Measurements from ENCODE around the gene ABLIM3. TPM values are rescaled to one million over a fixed set of nuclear protein-coding genes. Genes with fewer than 3 reads are reported as not detected.

The ABLIM3 gene
- total RNA-seq, 1 donor from 2014 or later = not detected

DNA sequence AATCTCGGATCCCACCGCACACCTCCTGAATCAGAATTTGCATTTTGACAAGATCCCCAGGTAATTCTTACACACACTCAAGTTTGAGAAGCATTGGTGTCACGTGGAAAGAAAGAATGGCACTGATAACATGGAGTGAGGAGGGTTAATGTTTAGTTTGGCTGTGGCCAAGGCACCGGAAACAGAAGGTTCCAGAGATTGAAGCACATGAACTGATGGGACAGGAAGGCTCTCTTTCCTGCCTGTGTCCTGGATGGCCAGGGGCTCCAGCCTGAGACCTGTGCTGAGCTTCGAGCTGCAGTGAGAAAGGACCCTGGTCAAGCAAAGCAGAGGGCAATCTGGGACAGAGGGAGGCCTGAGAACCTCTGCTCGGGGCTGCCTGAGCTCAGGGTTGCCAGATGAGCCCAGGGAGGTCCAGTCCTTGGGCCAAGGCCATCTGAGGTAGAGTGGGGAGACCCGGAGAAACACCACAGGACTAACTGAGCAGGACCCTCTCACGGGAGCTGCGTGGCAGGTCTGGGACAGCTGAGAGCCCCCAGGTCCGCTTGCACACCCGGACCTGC lies 157.6 kb downstream of the ABLIM3 start:
- DNase-seq (no peak), ATAC-seq (ENCODE audit: low read depth) (no peak)
- no peak for TF ChIP-seq CTCF (IDR thresholded peaks at IDR 0.05)
- CTCF ChIA-PET = interaction anchor here (0.8 kb wide), 1 partner anchor 16 kb away, joined by 3 read pairs; no protein-coding TSS in a partner anchor
- H3K27me3 Mint-ChIP-seq = peaks cover 16% of the 10 kb centered on the region
- H3K9me3 Mint-ChIP-seq = no peaks in the 10 kb centered on the region
- intact Hi-C loops (cut with micrococcal nuclease) = no loop called here
- H3K4me3 Mint-ChIP-seq = no peak overlapping the region
- H3K27ac Mint-ChIP-seq = no peak overlapping the region
- H3K4me1 Mint-ChIP-seq = peaks cover 6% of the 10 kb centered on the region
- no peaks in the 10 kb centered on the region for H3K36me3 Mint-ChIP-seq (ENCODE audit: low read depth)
- POLR2A ChIA-PET = no interaction called here

DNA sequence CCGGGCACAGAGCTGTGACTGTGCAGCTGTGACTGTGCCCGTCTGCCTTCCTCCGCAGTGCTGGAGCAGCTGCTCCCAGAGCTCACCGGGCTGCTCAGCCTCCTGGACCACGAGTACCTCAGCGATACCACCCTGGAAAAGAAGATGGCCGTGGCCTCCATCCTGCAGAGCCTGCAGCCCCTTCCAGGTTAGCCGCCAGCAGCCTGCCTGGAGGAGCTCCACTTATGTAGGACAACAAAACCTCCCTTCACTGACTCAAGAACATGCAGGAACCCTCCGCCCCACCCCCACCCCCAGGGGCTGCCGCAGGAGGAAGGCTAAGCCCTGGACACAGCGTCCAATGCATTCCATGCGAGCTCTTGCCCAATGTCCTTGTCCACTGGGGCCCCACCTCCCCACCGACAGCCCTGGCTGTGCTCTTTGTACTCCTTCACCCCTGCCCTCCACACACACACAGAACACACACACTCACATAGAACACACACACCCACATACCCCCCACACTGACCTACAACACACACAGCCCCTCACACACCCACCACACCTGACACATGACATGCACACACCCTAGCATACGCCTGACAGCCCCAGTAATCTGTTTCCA lies 158.3 kb downstream of the ABLIM3 start:
- H3K27me3 Mint-ChIP-seq = peaks cover 16% of the 10 kb centered on the region
- ATAC-seq (ENCODE audit: low read depth) (no peak), DNase-seq (no peak)
- CTCF ChIA-PET = no interaction called here
- H3K9me3 Mint-ChIP-seq = no peaks in the 10 kb centered on the region
- no peaks in the 10 kb centered on the region for H3K36me3 Mint-ChIP-seq (ENCODE audit: low read depth)
- TF ChIP-seq CTCF (IDR thresholded peaks at IDR 0.05) = no peak
- no peak overlapping the region for H3K27ac Mint-ChIP-seq
- POLR2A ChIA-PET = no interaction called here
- peaks cover 6% of the 10 kb centered on the region for H3K4me1 Mint-ChIP-seq
- H3K4me3 Mint-ChIP-seq = no peak overlapping the region
- intact Hi-C loops (cut with micrococcal nuclease) = no loop called here

GRCh38 chr5:149300441-149300840 lies 159.1 kb downstream of the ABLIM3 start:
- peaks cover 14% of the 10 kb centered on the region for H3K27me3 Mint-ChIP-seq
- peaks cover under 1% of the 10 kb centered on the region for H3K4me1 Mint-ChIP-seq
- H3K36me3 Mint-ChIP-seq (ENCODE audit: low read depth) = no peaks in the 10 kb centered on the region
- H3K9me3 Mint-ChIP-seq = no peaks in the 10 kb centered on the region
- DNase-seq (no peak), ATAC-seq (ENCODE audit: low read depth) (no peak)
- intact Hi-C loops (cut with micrococcal nuclease) = no loop called here
- no peak overlapping the region for H3K4me3 Mint-ChIP-seq
- no peak for TF ChIP-seq CTCF (IDR thresholded peaks at IDR 0.05)
- ChIA-PET POLR2A (no interaction called here), CTCF (no interaction called here)
- H3K27ac Mint-ChIP-seq = no peak overlapping the region

- ChIA-PET CTCF (no interaction called here), POLR2A (interaction anchor here (0.6 kb wide), 1 partner anchor 13 kb away, joined by 4 read pairs; no protein-coding TSS in a partner anchor)
- ATAC-seq (ENCODE audit: low read depth) (no peak), DNase-seq (no peak)
- Mint-ChIP-seq H3K27ac (no peak overlapping the region), H3K9me3 (no peaks in the 10 kb centered on the region), H3K27me3 (peaks cover 16% of the 10 kb centered on the region), H3K4me3 (no peak overlapping the region), H3K36me3 (ENCODE audit: low read depth) (no peaks in the 10 kb centered on the region), H3K4me1 (no peaks in the 10 kb centered on the region)
- intact Hi-C loops (cut with micrococcal nuclease) = no loop called here
- TF ChIP-seq CTCF (IDR thresholded peaks at IDR 0.05) = no peak
Measured at GRCh38 chr5:149301049-149301743, 159.9 kb downstream of the ABLIM3 start.

- Mint-ChIP-seq H3K27ac (no peak overlapping the region), H3K4me1 (no peaks in the 10 kb centered on the region), H3K36me3 (ENCODE audit: low read depth) (no peaks in the 10 kb centered on the region), H3K4me3 (no peak overlapping the region), H3K9me3 (no peaks in the 10 kb centered on the region), H3K27me3 (peaks cover 16% of the 10 kb centered on the region)
- TF ChIP-seq CTCF (IDR thresholded peaks at IDR 0.05) = no peak
- no peak for ATAC-seq (ENCODE audit: low read depth)
- ChIA-PET POLR2A (interaction anchor here (0.6 kb wide), 1 partner anchor 13 kb away, joined by 4 read pairs; no protein-coding TSS in a partner anchor), CTCF (no interaction called here)
- intact Hi-C loops (cut with micrococcal nuclease) = no loop called here
- DNase-seq = no peak
Measured at GRCh38 chr5:149301744-149302380, 160.6 kb downstream of the ABLIM3 start.

Measured in activated B cell treated with CpG ODN at 0.5 μM for 24 hours (primary cell).